Dendritic cell treated with granulocyte-macrophage colony-stimulating factor and Interleukin-4, amounts not matched to agents 40 ng/mL and 50 ng/mL, for 4 days (primary cell): Measurements from ENCODE around the gene PKP3.
"Not testable (repeated sequence)": the region's sequence is repeated elsewhere in the genome, so short reads cannot be mapped to it uniquely, and the experiment has no call there.

ENCODE experiments used
- H3K27ac Mint-ChIP-seq: one replicate; pipeline ENCODE4 v1.8.0; 2022; ENCODE audit warnings: mild to moderate bottlenecking, mixed read lengths
- H3K27me3 Mint-ChIP-seq: one replicate; pipeline ENCODE4 v1.8.0; 2022; ENCODE audit warnings: mild to moderate bottlenecking, mixed read lengths
- H3K36me3 Mint-ChIP-seq: one replicate; pipeline ENCODE4 v1.8.0; 2022; ENCODE audit warnings: low read depth, mixed read lengths
- H3K4me1 Mint-ChIP-seq: one replicate; pipeline ENCODE4 v1.8.0; 2022; ENCODE audit warnings: low read depth, mixed read lengths
- H3K4me3 Mint-ChIP-seq: one replicate; pipeline ENCODE4 v1.8.0; 2022; ENCODE audit warnings: mild to moderate bottlenecking, moderate library complexity, mixed read lengths
- H3K9me3 Mint-ChIP-seq: one replicate; pipeline ENCODE4 v1.8.0; 2022; ENCODE audit warnings: mixed read lengths
- intact Hi-C: fragments of 100-400 bp; cut with micrococcal nuclease; formaldehyde crosslinking; loops from one replicate; pipeline ENCODE4 v1.15.0; 2022

The PKP3 gene

DNA sequence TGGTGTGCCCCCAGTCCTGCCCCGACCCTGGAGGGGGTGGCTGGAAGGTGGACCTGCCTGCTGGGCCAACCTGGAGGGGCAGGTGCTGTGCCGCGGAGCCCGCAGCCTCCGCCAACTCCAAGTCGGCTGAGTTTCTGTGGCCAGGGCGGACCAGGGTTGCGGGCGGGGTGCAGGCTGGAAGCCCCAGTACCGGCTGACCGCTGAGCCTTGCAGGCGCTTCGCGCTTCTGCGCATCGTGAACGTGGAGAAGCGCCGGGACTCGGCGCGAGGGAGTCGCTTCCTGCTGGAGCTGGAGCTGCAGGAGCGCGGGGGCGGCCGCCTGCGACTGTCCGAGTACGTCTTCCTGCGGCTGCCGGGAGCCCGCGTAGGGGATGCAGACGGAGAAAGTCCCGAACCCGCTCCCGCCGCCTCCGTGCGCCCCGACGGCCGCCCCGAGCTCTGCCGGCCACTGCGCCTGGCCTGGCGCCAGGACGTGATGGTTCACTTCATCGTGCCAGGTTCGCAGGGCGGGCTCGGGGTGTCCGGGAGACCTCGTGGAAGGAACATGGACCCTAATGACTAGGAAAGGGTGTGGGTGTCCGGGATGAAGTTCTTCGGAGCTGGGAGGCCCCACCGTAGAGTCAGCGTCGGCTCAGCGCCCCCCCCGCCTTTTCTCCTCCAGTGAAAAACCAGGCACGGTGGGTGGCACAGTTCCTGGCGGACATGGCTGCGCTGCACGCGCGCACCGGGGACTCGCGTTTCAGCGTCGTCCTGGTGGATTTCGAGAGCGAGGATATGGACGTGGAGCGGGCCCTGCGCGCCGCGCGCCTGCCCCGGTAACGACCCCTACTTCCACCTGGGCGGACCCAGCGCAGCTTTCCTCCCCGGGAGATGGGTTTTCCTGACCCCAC lies 14.6 kb upstream of the PKP3 start:
- no peak overlapping the region for H3K27ac Mint-ChIP-seq
- no peak overlapping the region for H3K4me3 Mint-ChIP-seq
- H3K9me3 Mint-ChIP-seq, result no peaks in the 10 kb centered on the region
- no peaks in the 10 kb centered on the region for H3K4me1 Mint-ChIP-seq
- H3K27me3 Mint-ChIP-seq, result peaks cover 24% of the 10 kb centered on the region
- H3K36me3 Mint-ChIP-seq, result no peaks in the 10 kb centered on the region
- intact Hi-C loops, result no loop called here

DNA sequence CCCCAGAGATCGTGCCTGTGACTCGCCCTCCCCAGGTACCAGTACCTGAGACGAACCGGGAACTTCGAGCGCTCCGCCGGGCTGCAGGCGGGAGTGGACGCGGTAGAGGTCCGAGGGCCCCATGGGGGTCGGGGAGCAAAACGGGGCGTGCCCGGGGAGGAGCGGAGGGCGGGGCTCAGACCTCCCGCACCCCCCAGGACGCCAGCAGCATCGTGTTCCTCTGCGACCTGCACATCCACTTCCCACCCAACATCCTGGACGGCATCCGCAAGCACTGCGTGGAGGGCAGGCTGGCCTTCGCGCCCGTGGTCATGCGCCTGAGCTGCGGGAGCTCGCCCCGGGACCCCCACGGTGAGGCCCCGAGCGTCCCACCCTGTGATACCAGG lies 13.9 kb upstream of the PKP3 start:
- Mint-ChIP-seq H3K27ac (no peak overlapping the region), H3K36me3 (no peaks in the 10 kb centered on the region), H3K4me3 (no peak overlapping the region), H3K4me1 (no peaks in the 10 kb centered on the region), H3K9me3 (no peaks in the 10 kb centered on the region), H3K27me3 (peaks cover 24% of the 10 kb centered on the region)
- intact Hi-C loops, result no loop called here

DNA sequence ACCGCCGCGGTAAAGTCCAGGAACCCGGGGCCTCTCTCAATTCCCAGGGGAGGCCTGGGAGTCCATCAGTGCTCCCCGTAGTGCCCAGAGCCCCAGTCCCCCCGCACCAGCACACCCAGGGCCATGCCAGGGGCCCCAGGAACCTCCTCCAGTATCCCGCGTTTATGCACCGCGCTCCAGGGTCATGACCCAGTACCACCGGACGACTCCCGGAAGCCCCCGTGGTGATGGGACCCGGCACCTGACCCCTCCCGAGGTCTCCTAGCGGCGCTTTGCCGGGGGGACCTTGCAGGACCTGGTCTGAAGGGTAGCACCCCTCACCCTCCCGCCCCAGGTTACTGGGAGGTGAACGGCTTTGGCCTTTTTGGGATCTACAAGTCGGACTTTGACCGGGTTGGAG lies 13.5 kb upstream of the PKP3 start:
- H3K4me3 Mint-ChIP-seq, result no peak overlapping the region
- intact Hi-C loops, result no loop called here
- no peaks in the 10 kb centered on the region for H3K9me3 Mint-ChIP-seq
- H3K27me3 Mint-ChIP-seq, result peaks cover 24% of the 10 kb centered on the region
- no peaks in the 10 kb centered on the region for H3K4me1 Mint-ChIP-seq
- H3K27ac Mint-ChIP-seq, result no peak overlapping the region
- no peaks in the 10 kb centered on the region for H3K36me3 Mint-ChIP-seq

DNA sequence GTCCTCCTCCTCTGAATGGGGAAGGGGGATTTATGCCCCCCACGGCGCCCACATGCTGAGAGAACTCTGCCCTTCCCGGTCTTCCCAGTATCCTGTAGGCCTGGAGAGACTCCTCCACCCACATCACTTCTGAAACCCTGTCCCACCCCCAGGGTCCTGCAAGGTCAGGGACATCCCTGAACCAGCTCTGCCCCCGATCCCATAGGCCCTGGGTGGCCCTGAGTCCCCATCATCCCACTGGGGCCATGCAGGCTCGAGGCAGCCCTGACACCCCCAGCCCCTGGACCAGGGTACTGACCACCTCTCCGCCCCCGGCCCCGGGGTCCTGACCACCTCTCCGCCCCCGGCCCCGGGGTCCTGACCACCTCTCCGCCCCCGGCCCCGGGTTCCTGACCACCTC lies 13.0 kb upstream of the PKP3 start:
- intact Hi-C loops, result no loop called here
- H3K4me3 Mint-ChIP-seq, result no peak overlapping the region
- H3K36me3 Mint-ChIP-seq, result no peaks in the 10 kb centered on the region
- no peaks in the 10 kb centered on the region for H3K4me1 Mint-ChIP-seq
- no peak overlapping the region for H3K27ac Mint-ChIP-seq
- peaks cover 24% of the 10 kb centered on the region for H3K27me3 Mint-ChIP-seq
- peaks cover under 1% of the 10 kb centered on the region for H3K9me3 Mint-ChIP-seq

DNA sequence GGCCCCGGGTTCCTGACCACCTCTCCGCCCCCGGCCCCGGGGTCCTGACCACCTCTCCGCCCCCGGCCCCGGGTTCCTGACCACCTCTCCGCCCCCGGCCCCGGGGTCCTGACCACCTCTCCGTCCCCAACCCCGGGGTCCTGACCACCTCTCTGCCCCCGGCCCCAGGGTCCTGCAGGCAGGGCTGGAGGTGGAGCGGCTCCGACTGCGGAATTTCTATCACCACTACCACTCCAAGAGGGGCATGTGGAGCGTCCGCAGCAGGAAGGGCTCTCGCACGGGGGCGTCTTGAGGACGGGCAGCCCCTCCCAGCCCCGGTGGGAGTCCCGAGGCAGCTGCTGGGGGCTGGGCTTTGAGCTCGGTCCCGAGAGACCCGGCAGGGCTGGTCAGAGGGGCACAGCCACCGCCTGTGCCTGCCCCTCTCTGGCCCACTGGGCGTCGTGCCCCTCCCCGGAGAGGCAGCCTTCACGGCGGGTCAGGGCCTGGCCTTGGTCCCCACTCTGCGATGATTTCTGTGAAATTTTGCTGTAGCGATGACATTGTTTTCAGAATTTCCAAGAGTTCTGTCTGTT lies 12.4 kb upstream of the PKP3 start:
- Mint-ChIP-seq H3K27ac (no peak overlapping the region), H3K9me3 (peaks cover 7% of the 10 kb centered on the region), H3K27me3 (peaks cover 24% of the 10 kb centered on the region), H3K4me1 (no peaks in the 10 kb centered on the region), H3K36me3 (no peaks in the 10 kb centered on the region), H3K4me3 (no peak overlapping the region)
- intact Hi-C loops, result no loop called here

DNA sequence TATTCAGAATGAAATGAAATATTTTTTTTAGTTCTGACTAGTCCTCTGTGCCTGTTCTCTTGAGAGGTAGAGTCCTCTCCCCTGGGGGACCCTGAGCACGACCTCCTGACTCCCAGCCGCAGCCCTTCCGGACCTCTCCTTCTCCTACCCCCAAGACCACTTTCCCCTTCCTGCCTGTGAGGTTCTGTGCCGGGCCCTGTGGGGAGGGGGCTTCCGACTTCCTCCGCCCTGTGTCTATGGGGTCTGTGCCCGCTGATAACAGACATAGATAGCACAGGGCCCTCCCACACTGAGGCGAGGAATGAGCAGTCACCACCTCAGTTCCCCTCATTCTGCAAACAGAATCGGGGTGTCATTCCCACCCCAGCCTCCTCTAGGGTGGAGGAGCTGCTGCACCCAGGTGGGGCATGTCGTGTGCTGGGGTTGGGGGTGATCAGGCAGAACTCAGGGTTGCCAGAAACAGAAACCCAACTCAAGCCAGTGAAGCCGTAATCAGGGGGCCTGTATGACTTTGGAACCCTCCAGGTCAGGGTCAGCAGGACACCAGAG lies 11.9 kb upstream of the PKP3 start:
- Mint-ChIP-seq H3K9me3 (peaks cover 12% of the 10 kb centered on the region), H3K4me1 (no peaks in the 10 kb centered on the region), H3K27me3 (peaks cover 24% of the 10 kb centered on the region), H3K4me3 (no peak overlapping the region), H3K36me3 (no peaks in the 10 kb centered on the region), H3K27ac (no peak overlapping the region)
- intact Hi-C loops, result no loop called here

DNA sequence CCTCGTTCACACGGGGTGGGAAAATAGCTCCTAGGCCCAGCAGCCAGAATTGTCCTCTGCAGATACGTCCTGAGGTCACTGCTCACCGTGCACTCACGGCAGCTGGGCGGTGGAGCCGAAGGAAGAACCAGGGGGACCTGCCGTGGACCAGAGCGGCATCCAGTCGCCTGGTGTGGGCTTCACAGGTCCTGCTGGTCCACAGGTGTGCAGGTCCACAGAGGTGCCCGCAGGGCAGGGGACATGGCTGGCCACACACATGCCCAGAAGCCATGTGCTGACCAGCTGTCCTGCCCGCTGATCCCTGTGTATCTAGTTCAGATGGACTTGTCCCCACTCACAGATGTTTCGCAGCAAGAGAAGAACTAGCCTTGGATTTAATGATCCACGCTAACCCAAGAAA lies 10.6 kb upstream of the PKP3 start:
- Mint-ChIP-seq H3K27me3 (peaks cover 24% of the 10 kb centered on the region), H3K4me3 (no peak overlapping the region), H3K9me3 (peaks cover 13% of the 10 kb centered on the region), H3K36me3 (no peaks in the 10 kb centered on the region), H3K27ac (no peak overlapping the region), H3K4me1 (no peaks in the 10 kb centered on the region)
- intact Hi-C loops, result no loop called here

DNA sequence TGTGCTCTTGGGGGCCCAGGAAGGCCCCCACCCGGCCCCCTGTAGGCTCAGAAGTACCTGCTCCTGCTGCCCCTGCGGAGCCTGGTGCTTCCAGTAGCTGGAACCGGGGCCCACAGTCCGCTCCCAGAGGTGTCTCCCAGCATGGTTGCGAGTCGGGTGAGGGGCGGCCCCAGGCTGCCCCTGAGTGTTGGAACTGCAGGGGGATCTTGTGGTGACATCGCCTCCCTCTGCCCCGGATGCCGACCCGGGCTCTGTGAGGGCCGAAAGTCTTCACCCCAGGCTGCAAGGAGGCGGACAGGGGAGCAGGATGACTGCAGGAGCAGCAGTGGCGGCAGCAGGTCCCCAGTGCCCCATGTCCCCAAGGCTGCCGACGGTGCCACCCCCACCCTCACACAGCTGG lies 9.5 kb upstream of the PKP3 start:
- Mint-ChIP-seq H3K36me3 (no peaks in the 10 kb centered on the region), H3K4me3 (no peak overlapping the region), H3K9me3 (peaks cover 13% of the 10 kb centered on the region), H3K27me3 (peaks cover 25% of the 10 kb centered on the region), H3K4me1 (no peaks in the 10 kb centered on the region), H3K27ac (no peak overlapping the region)
- intact Hi-C loops, result no loop called here

DNA sequence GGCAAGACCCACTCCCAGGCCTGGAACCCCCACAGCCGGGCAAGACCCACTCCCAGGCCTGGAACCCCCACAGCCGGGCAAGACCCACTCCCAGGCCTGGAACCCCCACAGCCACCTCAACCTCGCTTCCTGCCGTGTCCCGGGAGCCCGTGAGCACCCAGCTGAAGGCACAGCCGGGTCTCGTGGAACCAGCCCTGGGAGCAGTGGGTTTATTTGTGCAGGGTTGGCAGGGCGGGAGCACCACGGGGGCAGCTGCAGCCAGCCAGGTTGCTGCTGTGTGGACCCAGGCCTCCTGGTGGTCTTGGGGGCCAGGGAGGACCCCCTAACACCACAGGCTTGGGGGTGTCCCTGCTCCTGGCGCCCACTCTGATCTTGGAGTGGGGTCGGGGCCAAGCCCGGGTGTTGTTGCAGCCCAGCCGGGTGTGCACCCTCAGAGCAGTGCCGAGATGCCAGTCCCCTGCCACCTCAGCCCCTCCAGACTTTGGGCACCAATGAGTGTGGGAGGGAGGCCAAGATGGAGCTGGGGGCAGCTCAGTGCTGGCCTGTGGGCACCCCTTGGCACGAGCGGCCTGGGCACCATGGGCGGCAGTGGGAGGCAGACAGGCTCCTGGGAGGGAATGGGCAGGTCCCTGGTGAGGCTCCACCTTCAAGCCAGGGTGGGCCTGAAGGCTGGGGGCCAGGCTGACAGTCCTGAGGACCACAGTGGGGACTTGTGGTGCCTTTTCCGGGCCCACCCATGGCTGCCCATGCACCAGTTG lies 8.2 kb upstream of the PKP3 start:
- no peak overlapping the region for H3K4me3 Mint-ChIP-seq
- H3K4me1 Mint-ChIP-seq, result no peaks in the 10 kb centered on the region
- intact Hi-C loops, result no loop called here
- H3K9me3 Mint-ChIP-seq, result peaks cover 13% of the 10 kb centered on the region
- no peaks in the 10 kb centered on the region for H3K36me3 Mint-ChIP-seq
- peaks cover 25% of the 10 kb centered on the region for H3K27me3 Mint-ChIP-seq
- no peak overlapping the region for H3K27ac Mint-ChIP-seq

DNA sequence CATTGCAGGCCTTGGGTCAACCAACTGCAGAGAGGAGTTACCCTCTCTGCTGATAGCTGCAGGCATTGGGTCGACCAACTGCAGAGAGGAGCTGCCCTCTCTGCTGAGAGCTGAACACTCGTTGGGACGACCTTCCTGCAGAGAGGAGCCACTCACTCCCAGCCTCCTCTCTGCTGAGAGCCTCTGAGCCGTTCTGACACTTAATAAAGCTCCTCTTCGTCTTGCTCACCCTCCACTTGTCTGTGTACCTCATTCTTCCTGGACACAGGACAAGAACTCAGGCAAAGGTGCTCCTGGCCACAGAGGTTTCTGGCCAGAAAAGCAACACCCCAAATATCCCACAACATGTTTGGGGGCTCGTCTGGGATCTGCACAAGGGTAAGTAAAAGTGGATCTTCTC lies 7.5 kb upstream of the PKP3 start:
- intact Hi-C loops, result no loop called here
- peaks cover 13% of the 10 kb centered on the region for H3K9me3 Mint-ChIP-seq
- H3K36me3 Mint-ChIP-seq, result no peaks in the 10 kb centered on the region
- no peak overlapping the region for H3K4me3 Mint-ChIP-seq
- H3K27me3 Mint-ChIP-seq, result peaks cover 27% of the 10 kb centered on the region
- H3K27ac Mint-ChIP-seq, result no peak overlapping the region
- H3K4me1 Mint-ChIP-seq, result peaks cover 4% of the 10 kb centered on the region

DNA sequence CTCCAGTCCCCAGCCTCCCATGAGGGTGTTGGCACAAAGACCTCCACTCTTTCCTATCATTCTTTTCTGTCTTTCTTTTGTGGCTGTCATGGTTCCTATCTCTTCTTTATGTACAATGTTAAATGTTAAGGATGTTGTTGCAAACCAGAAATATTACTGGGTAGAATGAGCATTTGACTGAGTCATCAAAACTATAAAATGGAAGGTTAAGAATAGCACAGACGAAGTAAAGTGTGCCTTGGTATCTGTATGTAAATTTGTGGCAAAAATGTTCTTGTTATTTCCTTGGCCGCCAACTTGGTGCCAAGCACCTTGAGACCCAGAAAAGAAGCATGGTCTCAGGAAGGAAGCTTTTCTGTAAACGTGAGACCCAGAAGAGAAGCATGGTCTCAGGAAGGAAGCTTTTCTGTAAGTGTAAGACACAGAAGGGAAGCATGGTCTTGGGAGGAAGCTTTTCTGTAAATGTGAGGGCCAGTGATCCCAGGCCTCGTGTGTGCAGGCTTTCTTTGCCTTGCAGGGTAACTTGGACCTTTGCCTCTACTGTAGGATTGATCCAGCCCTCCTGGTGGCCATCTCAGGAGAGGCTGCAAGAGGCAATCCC lies 6.7 kb upstream of the PKP3 start:
- Mint-ChIP-seq H3K36me3 (no peaks in the 10 kb centered on the region), H3K4me1 (peaks cover 5% of the 10 kb centered on the region), H3K27ac (no peak overlapping the region), H3K9me3 (peaks cover 13% of the 10 kb centered on the region), H3K27me3 (peaks cover 24% of the 10 kb centered on the region), H3K4me3 (no peak overlapping the region)
- intact Hi-C loops, result no loop called here

DNA sequence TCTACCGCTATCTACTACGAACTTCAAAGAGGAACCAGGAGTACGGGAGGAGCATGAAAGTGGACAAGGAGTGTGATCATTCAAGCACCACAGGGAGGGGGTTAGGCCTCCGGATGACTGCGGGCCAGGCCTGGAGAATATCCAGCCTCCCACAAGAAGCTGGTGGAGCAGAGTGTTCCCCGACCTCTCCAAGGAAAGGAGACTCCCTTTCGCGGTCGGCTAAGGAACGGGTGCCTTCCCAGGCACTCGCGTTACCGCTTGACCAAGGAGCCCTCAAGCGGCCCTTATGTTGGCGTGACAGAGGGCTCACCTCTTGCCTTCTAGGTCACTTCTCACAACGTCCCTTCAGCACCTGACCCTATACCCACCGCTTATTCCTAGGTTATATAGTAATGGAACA lies 4.6 kb upstream of the PKP3 start:
- H3K4me3 Mint-ChIP-seq, H3K36me3 Mint-ChIP-seq, H3K4me1 Mint-ChIP-seq, intact Hi-C loops, H3K27ac Mint-ChIP-seq: not testable (repeated sequence)
- Mint-ChIP-seq H3K9me3 (peaks cover 13% of the 10 kb centered on the region), H3K27me3 (peaks cover 17% of the 10 kb centered on the region)

DNA sequence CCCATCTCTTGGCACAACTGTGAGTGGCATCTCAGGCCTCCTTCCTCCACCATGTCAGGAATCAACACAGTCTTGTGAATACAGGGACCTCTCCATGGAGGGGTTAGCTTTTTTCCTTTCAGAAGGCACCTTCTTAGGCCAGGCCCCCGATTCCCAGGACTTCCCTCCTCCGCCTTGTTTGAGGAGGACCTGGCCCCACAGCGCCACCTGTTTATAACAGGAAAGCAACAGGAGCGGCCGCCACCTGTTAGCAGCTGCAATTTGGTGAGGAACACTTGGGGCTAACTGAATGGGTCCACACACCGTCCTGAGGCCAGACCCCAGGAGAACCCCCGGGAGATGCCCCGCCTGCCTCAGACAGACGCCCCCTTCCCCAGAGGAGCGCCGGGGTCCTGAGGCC lies 3.8 kb upstream of the PKP3 start:
- Mint-ChIP-seq H3K4me3 (no peak overlapping the region), H3K27ac (no peak overlapping the region), H3K36me3 (no peaks in the 10 kb centered on the region), H3K9me3 (peaks cover 13% of the 10 kb centered on the region), H3K27me3 (peaks cover 20% of the 10 kb centered on the region), H3K4me1 (peaks cover 5% of the 10 kb centered on the region)
- intact Hi-C loops, result no loop called here
